Endothelial cell of umbilical vein (primary cell): ENCODE data around the gene NT5DC2. TPM values are rescaled to one million over a fixed set of nuclear protein-coding genes. Genes with fewer than 3 reads are reported as not detected.

Experiments used
- BruUV-seq: library from RNA; stranded (reverse); fragments of 400-500 nt; replicated peaks from 2 replicates; lab custom pipeline; 2021; lab: Mats Ljungman, UMichigan
- CTCF ChIA-PET: fragments of 300-600, 350-600 bp; sonication (Branson Sonifier 250); formaldehyde crosslinking; loops from one replicate; lab custom pipeline; 2021; ENCODE audit warnings: antibody characterized with exemption, inconsistent platforms; lab: Charles Lee
- POLR2A ChIA-PET: fragments of 300-600, 350-600 bp; sonication (Branson Sonifier 250); formaldehyde crosslinking; loops from one replicate; lab custom pipeline; 2021; ENCODE audit warnings: antibody characterized with exemption, inconsistent platforms; lab: Charles Lee
- DNase-seq: peaks from one replicate; pipeline ENCODE4 v3.0.0-alpha.2; 2011; ENCODE audit warnings: low read depth, low spot score
- FAIRE-seq: peaks from 2 replicates; lab custom pipeline; 2011; peaks lifted over from hg19 to GRCh38; lab: Jason Lieb, UNC
- H2AFZ ChIP-seq: 2 replicates; pipeline ENCODE4 v1.6.0; 2012; ENCODE audit warnings: low read depth, low read length, control low read depth, inconsistent platforms
- H3K27ac ChIP-seq: 2 replicates; pipeline ENCODE4 v1.5.1; 2011; ENCODE audit warnings: low read depth, mild to moderate bottlenecking, control low read depth, low read length, moderate library complexity; ENCODE audit not compliant: insufficient read depth
- H3K27me3 ChIP-seq, 2 experiments: 2 replicates each; pipeline versions ENCODE4 v1.6.0 to v1.6.1; 2011; ENCODE audit warnings: low read length in 2 of 2, mixed read lengths in 1 of 2; ENCODE audit not compliant: control insufficient read depth in 2 of 2, insufficient read depth in 2 of 2
- H3K36me3 ChIP-seq, 2 experiments: 2 replicates in 1 of 2; 3 replicates in 1 of 2; pipeline ENCODE4 v1.5.1; 2011; ENCODE audit warnings: low read length in 2 of 2, mild to moderate bottlenecking in 1 of 2, moderate library complexity in 1 of 2; ENCODE audit not compliant: control insufficient read depth in 2 of 2, insufficient read depth in 2 of 2; ENCODE audit errors: extremely low read depth in 1 of 2
- H3K4me1 ChIP-seq: 3 replicates; pipeline ENCODE4 v1.5.1; 2011; ENCODE audit warnings: mild to moderate bottlenecking, low read length; ENCODE audit not compliant: control insufficient read depth, insufficient read depth; ENCODE audit errors: extremely low read depth
- H3K4me2 ChIP-seq: 2 replicates; pipeline ENCODE4 v1.6.1; 2011; ENCODE audit warnings: low read length, control low read depth, mixed read lengths; ENCODE audit not compliant: insufficient read depth
- H3K4me3 ChIP-seq, 3 experiments: fragments of 200-600 bp in 1 of 3; sonication (generic), shearing (Covaris generic) in 1 of 3; replicated peaks in 1 of 3; 2 replicates each; pipeline ENCODE4 v1.5.1; 2011 to 2016; ENCODE audit warnings: control low read depth in 3 of 3, low read length in 3 of 3, mild to moderate bottlenecking in 2 of 3, inconsistent platforms in 1 of 3, low read depth in 1 of 3, moderate library complexity in 1 of 3; ENCODE audit not compliant: insufficient read depth in 1 of 3
- H3K79me2 ChIP-seq: 2 replicates; pipeline ENCODE4 v1.6.0; 2012; ENCODE audit warnings: low read length, inconsistent platforms; ENCODE audit not compliant: control insufficient read depth, insufficient read depth
- H3K9ac ChIP-seq: replicated peaks from 2 replicates; pipeline ENCODE3; 2011; ENCODE audit warnings: low read length, control low read depth; ENCODE audit not compliant: insufficient read depth; ENCODE audit errors: extremely low read depth
- H3K9me1 ChIP-seq: replicated peaks from 3 replicates; pipeline ENCODE4 v1.6.0; 2011; ENCODE audit warnings: mild to moderate bottlenecking, low read length; ENCODE audit not compliant: control insufficient read depth, insufficient read depth; ENCODE audit errors: extremely low read depth
- H3K9me3 ChIP-seq: replicated peaks from 2 replicates; pipeline ENCODE4 v1.5.1; 2012; ENCODE audit warnings: low read length, inconsistent platforms; ENCODE audit not compliant: control insufficient read depth, insufficient read depth
- H4K20me1 ChIP-seq: replicated peaks from 2 replicates; pipeline ENCODE3; 2011; ENCODE audit warnings: mild to moderate bottlenecking, low read length; ENCODE audit not compliant: control insufficient read depth, insufficient read depth; ENCODE audit errors: extremely low read depth
- EZH2 ChIP-seq: IDR thresholded peaks from 2 replicates; pipeline ENCODE4 v1.6.1; 2012; ENCODE audit warnings: borderline replicate concordance, low read depth, mild to moderate bottlenecking, moderate library complexity, low read length, inconsistent platforms; ENCODE audit not compliant: severe bottlenecking
- FOS ChIP-seq: IDR thresholded peaks from 2 replicates; pipeline ENCODE4 v1.6.1; 2011; ENCODE audit warnings: mild to moderate bottlenecking, low read length, moderate library complexity, borderline replicate concordance; ENCODE audit not compliant: insufficient read depth
- GATA2 ChIP-seq: IDR thresholded peaks from 2 replicates; pipeline ENCODE4 v1.7.0; 2011; ENCODE audit warnings: low read depth, mild to moderate bottlenecking, moderate library complexity, mixed read lengths, low read length; ENCODE audit not compliant: insufficient read length, insufficient read depth
- JUN ChIP-seq: IDR thresholded peaks from 2 replicates; pipeline ENCODE4 v1.6.1; 2011; ENCODE audit warnings: borderline replicate concordance, low read depth; ENCODE audit not compliant: insufficient read length, insufficient read depth
- MYC ChIP-seq: IDR thresholded peaks from one replicate; pipeline ENCODE4 v1.6.1; 2011; ENCODE audit warnings: mild to moderate bottlenecking, low read depth, low read length
- POLR2A ChIP-seq: IDR thresholded peaks from 2 replicates; pipeline ENCODE4 v1.6.1; 2012; ENCODE audit warnings: low read depth, mild to moderate bottlenecking, control low read depth, low read length
- dilution Hi-C: fragments of 300-500 bp; cut with MboI; formaldehyde crosslinking; loops from one replicate; pipeline ENCODE4 v1.15.0; 2019; ENCODE audit warnings: low sequenced_read_pairs; ENCODE audit not compliant: extremely low pct_ligation_motif_present
- intact Hi-C: fragments of 100-400 bp; cut with micrococcal nuclease; formaldehyde crosslinking; loops from one replicate; pipeline ENCODE4 v1.10.0; 2022
- polyA plus RNA-seq, 4 experiments: library from polyadenylated mRNA; depleted of rRNA in 3 of 4; stranded (reverse) in 3 of 4; unstranded in 1 of 4; fragments of >200 nt; gene quantifications; 2 replicates each; pipeline versions ENCODE4 v1.2.1 to v1.2.3, GENCODE V29; 2011 to 2012; ENCODE audit warnings: missing spikeins in 1 of 4
- total RNA-seq: library from RNA; stranded (reverse); gene quantifications from 2 replicates; pipeline ENCODE4 v1.2.3, GENCODE V29; 2021
- TF ChIP-seq, protein P1 (sequence below): IDR thresholded peaks from 2 replicates; pipeline ENCODE4 v1.6.1; 2011; ENCODE audit not compliant: insufficient read depth, insufficient read length
- TF ChIP-seq, protein P2 (sequence below), 2 donors: IDR thresholded peaks; 1 replicate in 1 of 2; 2 replicates in 1 of 2; pipeline ENCODE4 v1.5.1; 2011; ENCODE audit warnings: low read length in 2 of 2, mild to moderate bottlenecking in 2 of 2, moderate library complexity in 2 of 2, control low read depth in 1 of 2, inconsistent platforms in 1 of 2, low read depth in 1 of 2; ENCODE audit not compliant: insufficient read depth in 1 of 2; ENCODE audit errors: extremely low read depth in 1 of 2

NT5DC2 gene
- total and polyA plus RNA-seq, 2 donors (not counting 3 experiments of a cell fraction or from before 2014, with no cell fraction given), result 298 to 402 TPM

DNA sequence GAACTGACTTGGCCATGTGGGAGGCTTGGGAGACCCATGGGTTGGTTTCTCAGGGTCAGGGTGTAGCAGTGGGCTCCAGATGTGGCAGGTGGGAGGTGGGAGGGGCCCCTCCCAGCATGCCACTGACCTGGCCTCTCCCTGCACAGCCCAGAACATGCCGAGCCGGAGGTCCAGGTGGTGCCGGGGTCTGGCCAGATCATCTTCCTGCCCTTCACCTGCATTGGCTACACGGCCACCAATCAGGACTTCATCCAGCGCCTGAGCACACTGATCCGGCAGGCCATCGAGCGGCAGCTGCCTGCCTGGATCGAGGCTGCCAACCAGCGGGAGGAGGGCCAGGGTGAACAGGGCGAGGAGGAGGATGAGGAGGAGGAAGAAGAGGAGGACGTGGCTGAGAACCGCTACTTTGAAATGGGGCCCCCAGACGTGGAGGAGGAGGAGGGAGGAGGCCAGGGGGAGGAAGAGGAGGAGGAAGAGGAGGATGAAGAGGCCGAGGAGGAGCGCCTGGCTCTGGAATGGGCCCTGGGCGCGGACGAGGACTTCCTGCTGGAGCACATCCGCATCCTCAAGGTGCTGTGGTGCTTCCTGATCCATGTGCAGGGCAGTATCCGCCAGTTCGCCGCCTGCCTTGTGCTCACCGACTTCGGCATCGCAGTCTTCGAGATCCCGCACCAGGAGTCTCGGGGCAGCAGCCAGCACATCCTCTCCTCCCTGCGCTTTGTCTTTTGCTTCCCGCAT is 46.4 kb downstream of the NT5DC2 start:
- peaks cover 30% of the 10 kb centered on the region for H3K4me1 ChIP-seq
- H3K4me2 ChIP-seq, result no peak overlapping the region
- no peaks in the 10 kb centered on the region for H4K20me1 ChIP-seq
- no peak overlapping the region for H3K9ac ChIP-seq
- no peaks in the 10 kb centered on the region for H3K9me3 ChIP-seq
- H3K79me2 ChIP-seq, result no peaks in the 10 kb centered on the region
- intact Hi-C loops, result no loop called here
- DNase-seq (no peak), FAIRE-seq (no peak)
- CTCF ChIA-PET, result interaction anchor here (2.1 kb wide), 1 partner anchor 8 kb away, joined by 8 read pairs; the partner anchor contains the start of gene STAB1
- no peak overlapping the region for H3K4me3 ChIP-seq
- BruUV-seq, result no TSS peak
- H3K36me3 ChIP-seq, result peaks cover 8 to 71% of the 10 kb centered on the region in 2 experiments
- no peaks in the 10 kb centered on the region for H3K27me3 ChIP-seq
- POLR2A ChIA-PET, result no interaction called here
- no peak for TF ChIP-seq MYC
- TF ChIP-seq, protein P1, sequence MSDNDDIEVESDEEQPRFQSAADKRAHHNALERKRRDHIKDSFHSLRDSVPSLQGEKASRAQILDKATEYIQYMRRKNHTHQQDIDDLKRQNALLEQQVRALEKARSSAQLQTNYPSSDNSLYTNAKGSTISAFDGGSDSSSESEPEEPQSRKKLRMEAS, result no peak
- TF ChIP-seq, protein P2, sequence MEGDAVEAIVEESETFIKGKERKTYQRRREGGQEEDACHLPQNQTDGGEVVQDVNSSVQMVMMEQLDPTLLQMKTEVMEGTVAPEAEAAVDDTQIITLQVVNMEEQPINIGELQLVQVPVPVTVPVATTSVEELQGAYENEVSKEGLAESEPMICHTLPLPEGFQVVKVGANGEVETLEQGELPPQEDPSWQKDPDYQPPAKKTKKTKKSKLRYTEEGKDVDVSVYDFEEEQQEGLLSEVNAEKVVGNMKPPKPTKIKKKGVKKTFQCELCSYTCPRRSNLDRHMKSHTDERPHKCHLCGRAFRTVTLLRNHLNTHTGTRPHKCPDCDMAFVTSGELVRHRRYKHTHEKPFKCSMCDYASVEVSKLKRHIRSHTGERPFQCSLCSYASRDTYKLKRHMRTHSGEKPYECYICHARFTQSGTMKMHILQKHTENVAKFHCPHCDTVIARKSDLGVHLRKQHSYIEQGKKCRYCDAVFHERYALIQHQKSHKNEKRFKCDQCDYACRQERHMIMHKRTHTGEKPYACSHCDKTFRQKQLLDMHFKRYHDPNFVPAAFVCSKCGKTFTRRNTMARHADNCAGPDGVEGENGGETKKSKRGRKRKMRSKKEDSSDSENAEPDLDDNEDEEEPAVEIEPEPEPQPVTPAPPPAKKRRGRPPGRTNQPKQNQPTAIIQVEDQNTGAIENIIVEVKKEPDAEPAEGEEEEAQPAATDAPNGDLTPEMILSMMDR (IDR thresholded peaks at IDR 0.05; ENCODE audit: extremely low read depth in 1 of 2, insufficient read depth in 1 of 2, low read depth in 1 of 2, low read length in 2 of 2), result no peak
- TF ChIP-seq EZH2, result no peak
- TF ChIP-seq FOS, result no peak
- no peak for TF ChIP-seq POLR2A
- TF ChIP-seq GATA2, result no peak
- TF ChIP-seq JUN, result no peak
- no peak overlapping the region for H2AFZ ChIP-seq
- H3K9me1 ChIP-seq, result no peaks in the 10 kb centered on the region
- dilution Hi-C loops, result no loop called here
- no peak overlapping the region for H3K27ac ChIP-seq
